ENCODE data around the gene ZPBP2.

DNA sequence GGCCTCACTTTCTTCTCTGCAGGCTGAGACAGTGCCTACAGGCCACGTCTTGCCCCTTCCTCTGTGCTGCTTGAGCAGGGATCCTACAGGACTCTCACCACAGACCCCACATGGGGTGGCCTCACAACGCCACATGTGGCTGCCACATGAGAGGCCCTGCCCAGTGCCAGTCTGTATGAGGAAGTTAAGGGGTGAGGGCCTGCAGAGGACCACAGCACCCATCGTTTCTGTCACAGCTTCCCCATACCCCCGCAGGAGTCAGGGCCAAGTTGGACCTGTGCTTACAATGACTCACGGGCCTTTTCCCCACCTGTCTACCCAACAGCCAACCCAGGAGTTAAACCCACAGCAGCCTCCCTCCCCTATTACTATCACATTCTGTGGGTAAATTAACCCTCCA, 53.3 kb downstream of the ZPBP2 start:
- TF ChIP-seq, protein P1, sequence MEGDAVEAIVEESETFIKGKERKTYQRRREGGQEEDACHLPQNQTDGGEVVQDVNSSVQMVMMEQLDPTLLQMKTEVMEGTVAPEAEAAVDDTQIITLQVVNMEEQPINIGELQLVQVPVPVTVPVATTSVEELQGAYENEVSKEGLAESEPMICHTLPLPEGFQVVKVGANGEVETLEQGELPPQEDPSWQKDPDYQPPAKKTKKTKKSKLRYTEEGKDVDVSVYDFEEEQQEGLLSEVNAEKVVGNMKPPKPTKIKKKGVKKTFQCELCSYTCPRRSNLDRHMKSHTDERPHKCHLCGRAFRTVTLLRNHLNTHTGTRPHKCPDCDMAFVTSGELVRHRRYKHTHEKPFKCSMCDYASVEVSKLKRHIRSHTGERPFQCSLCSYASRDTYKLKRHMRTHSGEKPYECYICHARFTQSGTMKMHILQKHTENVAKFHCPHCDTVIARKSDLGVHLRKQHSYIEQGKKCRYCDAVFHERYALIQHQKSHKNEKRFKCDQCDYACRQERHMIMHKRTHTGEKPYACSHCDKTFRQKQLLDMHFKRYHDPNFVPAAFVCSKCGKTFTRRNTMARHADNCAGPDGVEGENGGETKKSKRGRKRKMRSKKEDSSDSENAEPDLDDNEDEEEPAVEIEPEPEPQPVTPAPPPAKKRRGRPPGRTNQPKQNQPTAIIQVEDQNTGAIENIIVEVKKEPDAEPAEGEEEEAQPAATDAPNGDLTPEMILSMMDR (conservative IDR thresholded peaks at IDR 0.05 in 1 of 2, IDR thresholded peaks at IDR 0.05 in 1 of 2; ENCODE audit: extremely low read depth in 1 of 2, insufficient read depth in 1 of 2, low read depth in 1 of 2, low read length in 2 of 2), result no peak
- TF ChIP-seq EZH2 (IDR thresholded peaks at IDR 0.05; ENCODE audit: borderline replicate concordance, low read length), result no peak
